Adrenal gland (tissue), 5 donors: Measurements from ENCODE around the gene PNPLA2.

ENCODE experiments used
- POLR2A ChIP-seq, 2 donors: fragments of 450-650 bp; IDR thresholded peaks; one replicate each; pipeline ENCODE4 v1.6.1; 2017; ENCODE audit warnings: antibody characterized with exemption in 2 of 2, mild to moderate bottlenecking in 2 of 2, moderate library complexity in 1 of 2
- TF ChIP-seq, protein P1 (sequence below), 6 experiments: fragments of 450-650 bp in 4 of 6; fragments of 200-600 bp in 2 of 6; sonication (generic) in 1 of 6; IDR thresholded peaks; 1 replicate in 5 of 6; 2 replicates in 1 of 6; pipeline versions ENCODE4 v1.5.1 to v1.8.0; 2016 to 2021; ENCODE audit warnings: antibody characterized with exemption in 6 of 6, mild to moderate bottlenecking in 2 of 6, moderate library complexity in 1 of 6
- donor health status: DM: no; HTN: no; CAD: no.

DNA sequence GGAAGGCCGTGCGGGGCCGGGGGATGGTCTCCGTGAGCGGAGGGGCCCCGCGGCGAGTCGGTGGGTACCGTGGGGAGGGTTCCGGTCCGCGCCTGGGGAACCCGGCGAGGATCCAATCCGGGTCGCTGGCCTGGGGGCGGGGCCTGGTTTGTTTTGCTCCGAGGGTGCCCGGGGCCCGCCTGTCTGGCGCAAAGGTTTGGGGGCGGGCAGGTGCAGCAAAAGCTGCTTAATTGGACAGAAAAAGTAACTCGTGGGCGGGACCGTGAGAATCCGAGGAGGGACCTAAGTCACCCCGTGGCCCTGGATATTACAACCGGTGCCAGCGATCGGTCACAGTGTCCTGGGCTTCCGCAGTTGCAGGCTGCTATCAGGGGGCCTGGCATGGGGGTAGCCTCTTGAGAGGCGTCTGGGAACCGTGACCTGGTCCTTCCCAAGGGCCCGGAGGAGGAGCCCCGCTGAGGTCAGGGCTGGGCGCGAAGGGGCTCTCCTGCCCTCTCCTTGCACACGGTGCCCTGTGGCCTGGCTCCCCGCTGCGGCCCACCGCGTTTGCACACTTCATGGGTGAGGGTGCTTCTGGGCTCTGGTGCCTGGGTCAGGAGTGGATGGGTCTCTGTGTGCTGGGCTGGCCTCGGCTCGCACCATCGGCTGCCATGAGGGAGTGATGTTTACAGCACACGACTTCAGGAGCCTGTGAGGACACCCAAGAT, 1.4 kb downstream of the PNPLA2 start:
- TF ChIP-seq, protein P1, sequence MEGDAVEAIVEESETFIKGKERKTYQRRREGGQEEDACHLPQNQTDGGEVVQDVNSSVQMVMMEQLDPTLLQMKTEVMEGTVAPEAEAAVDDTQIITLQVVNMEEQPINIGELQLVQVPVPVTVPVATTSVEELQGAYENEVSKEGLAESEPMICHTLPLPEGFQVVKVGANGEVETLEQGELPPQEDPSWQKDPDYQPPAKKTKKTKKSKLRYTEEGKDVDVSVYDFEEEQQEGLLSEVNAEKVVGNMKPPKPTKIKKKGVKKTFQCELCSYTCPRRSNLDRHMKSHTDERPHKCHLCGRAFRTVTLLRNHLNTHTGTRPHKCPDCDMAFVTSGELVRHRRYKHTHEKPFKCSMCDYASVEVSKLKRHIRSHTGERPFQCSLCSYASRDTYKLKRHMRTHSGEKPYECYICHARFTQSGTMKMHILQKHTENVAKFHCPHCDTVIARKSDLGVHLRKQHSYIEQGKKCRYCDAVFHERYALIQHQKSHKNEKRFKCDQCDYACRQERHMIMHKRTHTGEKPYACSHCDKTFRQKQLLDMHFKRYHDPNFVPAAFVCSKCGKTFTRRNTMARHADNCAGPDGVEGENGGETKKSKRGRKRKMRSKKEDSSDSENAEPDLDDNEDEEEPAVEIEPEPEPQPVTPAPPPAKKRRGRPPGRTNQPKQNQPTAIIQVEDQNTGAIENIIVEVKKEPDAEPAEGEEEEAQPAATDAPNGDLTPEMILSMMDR (IDR thresholded peaks at IDR 0.05): no peak
- TF ChIP-seq POLR2A (IDR thresholded peaks at IDR 0.05): peak; percentile 45 to 91
